ENCODE results near the gene TGFBR1.

The TGFBR1 gene

DNA sequence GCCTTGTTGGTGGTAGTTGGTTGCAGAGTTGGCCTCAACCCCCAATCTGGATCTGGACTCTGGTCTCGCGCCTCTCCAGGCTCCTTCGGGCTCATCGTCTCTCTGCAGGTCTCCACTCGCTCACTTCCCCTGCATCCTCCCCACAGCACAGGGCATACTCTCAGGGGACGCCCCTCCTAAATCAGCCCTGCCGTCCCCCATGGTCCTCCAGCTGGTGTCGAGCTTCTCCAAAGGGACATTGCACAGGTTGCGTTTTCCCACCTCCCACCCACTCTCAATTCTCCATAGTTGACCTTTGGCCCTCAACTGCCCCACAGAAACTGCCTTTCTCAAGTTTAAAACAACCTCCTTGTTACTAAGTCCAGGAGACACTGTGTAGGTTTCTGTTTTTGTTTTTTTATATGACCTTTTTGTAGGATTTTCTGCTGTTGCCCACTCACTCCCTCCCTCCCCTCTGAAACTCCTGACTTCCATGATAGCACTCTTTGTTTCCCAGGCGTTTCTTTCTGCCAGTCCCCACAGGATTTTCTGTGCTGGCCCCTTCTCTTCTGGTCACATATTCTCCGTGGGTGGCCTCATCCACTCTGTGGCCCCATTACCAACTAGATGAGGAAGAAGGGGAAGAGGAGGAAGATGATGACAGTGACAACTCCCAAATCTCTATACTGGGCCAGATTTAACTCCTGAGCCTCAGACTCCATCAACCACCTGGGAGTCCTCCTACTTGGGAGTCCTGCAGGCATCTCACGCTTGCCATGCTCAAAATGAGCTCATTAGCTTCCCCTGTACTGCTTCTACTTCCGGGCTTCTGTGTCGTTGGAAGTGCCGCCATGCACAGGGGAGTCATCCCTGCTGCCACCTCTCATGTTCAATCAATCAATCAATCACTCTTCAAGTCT is 66.6 kb downstream of the TGFBR1 start:
- no peak for DNase-seq (ENCODE audit: low read depth)

DNA sequence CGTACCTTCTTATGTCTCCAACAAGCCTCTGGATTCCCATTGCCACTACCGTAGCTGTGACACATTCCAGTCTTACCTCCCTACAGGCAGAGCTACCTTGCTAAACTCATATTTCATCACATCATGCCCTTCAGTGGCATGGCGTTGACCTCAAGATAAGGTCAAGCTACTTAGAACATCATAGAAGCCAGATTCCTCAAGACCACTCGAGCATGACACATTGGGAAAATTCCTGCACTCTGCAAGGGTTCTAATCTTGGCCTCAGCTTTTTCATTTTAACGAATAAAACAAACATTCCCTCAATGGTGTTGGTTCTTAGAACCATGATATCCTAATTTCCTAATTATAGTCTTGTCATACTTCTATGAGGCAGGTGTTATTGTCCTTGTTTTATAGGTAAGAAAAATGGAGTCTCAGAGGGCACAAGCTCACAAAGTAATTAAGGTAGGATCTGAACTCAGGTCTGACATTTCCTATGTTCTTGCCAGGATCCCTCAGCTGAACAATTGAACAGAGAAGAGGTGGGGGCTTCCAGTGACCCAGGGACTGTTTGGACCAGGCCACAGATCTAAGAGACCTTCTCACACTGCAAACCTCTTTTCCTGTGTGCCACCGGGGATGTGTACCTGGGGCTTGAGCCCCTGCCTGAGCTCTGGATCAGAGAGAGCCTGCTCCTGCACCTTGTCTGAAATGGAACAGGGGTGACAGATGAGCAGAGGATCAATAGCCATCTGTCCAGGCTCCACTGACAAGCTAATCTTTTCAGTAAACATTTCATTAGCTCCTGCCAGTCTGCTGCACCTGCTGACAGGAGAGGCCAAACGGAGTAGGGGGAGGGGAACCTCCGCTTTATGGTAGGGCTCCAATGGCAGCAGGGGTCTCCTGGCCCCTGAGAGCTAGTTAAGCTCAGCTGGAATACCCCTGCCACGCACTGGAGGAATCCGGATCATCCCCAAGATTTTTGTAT is 67.5 kb downstream of the TGFBR1 start:
- no peak for DNase-seq (ENCODE audit: low read depth)

DNA sequence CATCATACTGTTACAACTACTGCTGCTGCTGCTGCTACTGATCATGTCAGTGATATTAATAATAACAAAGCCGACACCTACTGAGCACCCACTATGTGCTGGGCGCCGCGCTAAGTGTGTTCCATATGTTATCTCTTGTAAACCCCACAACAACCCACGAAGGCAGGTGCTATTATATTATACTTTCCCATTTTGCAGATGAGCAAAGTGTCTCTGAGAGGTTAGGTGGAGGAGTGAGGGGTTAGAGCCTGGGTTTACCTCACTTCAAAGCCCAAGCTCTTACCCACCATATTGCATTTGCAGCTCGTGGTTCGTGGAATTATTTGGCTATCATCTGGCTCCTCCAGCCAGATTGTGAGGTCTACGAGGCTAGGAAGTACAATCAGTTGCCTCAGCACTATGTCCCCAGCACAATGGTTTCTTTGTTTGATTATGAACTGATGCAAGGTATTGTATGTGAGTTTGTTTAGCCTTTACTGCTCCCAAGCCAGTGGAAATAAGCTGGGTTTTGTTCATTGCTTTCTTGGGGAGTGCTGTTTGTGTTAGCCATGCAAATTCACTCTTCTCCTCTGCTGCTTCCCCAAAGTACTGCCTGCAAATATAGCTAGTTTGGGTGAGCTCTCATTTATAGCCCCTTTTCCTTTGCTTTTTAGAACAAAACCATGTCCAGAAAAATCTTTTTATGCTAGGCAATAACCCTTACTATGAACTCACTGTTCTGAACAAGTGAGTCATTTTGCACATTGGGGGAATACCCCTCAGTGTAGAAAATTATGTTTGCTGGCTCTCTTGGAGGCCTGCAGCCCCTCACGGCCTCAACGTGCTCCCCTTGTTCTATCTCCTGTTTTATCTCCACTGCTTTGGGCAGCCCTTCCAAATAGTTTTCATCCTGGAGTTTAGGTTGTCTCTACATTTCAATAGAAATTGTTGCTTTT is 68.9 kb downstream of the TGFBR1 start:
- DNase-seq (ENCODE audit: low read depth): no peak

DNA sequence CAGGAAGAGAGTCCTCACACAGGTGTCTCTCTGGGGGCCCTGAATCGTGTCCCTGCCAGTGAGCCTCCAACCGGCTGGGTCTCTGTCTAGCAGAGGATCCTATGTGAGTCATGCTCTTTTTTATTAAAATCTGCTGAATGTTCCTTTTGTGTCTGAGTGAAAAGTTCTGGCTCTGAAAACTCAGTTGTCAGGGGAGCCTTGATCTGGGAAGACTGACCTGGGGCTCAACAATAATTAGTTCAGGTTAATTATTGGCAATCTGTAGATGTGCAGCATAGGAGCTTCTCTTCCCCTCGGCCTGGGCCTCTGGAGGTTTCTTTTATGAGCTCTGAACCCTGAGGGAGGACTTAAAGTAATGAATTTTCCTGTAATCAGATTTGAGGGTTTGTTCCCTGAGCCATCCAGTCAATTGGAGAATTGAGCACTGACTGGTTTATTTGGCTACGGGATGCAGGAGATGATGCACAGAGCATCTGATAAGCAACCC is 71.7 kb downstream of the TGFBR1 start:
- no peak for DNase-seq (ENCODE audit: low read depth)

DNA sequence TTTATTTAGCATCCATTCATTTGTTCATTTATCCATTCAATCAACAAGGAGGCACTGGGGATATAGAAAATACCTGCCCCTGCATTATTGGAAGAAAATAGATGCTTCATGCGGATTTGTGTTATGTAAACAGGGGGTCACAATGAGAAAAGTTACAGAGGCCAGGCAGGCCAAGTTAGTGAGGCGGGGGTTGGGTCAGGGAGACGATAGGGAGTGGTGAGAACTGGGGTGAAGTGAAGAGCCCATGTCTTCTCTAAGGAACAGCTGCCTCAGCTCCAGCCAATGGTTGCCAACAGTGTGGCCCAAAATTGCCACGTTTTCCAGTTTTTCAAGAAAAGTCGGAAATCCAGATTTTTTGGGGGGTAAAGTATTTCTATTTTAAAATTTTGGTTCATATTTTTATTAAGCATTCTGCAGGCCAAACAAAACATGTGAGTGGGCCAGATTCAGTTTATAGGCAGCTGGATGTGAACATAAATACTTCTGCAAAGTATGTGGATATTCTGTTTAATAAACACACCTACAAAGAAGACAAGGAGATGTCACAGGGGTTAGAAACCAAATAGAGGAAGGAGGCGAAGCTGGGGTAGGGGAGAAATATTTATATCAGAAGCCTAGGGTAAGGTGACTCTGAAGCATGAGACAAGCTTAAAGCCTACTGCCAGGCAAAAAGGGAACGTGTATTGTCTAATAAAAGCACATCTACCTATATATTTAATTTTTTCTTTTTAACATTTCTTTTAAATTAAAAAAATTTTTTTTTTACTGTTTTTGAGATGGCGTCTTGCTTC is 72.9 kb downstream of the TGFBR1 start:
- DNase-seq (ENCODE audit: low read depth): no peak

DNA sequence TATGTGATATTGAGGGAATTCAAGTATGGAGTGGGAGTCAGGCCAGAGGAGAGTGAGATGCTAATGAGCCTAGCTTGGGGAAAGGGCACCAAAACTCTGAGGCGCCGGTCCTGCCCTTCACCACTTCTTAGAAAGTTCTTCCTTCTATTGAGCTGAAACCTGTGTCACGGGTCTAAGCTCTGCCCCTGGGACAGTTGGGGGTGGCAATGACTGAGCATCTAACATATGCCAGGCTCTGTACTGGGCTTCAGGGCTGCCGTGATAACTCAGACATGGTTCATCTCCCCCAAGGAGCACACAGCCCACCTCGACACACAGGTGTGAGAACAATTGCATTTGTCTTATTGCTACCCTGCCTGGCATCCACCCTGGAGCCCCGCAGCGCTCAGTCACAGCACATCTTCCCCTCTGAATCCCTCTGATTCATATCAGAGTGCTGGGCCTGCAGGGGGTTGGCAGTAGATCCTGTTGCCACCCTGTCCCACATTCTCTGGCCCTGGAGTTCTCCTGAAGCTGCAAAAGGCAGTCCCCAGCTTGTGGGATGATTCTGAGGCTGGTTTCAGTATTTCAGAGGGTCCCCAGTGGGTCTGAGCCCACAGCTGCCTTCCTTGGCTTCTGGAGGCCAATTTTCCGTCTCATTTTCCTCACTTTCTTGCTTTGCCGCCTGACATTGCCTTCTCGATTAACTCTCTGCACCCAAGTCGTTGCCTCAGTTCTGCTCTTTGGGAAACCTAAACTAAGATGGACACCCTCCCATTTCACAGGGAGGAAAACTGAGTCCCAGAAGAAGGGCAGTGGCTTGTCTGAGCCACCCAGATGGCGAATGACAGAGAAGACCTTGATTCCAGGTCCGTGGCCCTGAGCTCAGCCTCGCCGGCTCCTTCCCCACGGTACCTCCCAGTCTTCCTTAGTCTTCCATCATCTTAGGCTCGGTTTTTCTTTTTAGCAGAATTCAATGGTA is 74.3 kb downstream of the TGFBR1 start:
- DNase-seq (ENCODE audit: low read depth): no peak

DNA sequence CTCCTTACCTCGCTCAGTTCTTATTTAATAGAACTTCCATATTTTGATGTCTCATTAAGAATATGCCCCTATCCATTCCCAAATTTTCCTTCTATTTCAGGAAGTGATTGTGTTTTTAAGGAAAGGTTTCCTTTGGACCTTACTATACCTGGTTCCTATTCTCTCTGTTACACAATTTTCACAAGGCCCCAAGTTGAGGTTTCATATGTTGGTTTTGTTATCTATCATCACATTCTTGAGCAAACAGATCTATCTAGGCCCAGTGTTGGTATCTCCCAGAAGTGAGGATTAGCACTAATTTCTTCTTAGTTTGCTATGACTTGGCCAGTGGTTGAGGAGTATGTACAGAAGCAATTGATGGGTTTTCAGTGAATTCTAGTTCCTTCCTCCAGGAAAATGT is 75.3 kb downstream of the TGFBR1 start:
- no peak for DNase-seq (ENCODE audit: low read depth)

DNA sequence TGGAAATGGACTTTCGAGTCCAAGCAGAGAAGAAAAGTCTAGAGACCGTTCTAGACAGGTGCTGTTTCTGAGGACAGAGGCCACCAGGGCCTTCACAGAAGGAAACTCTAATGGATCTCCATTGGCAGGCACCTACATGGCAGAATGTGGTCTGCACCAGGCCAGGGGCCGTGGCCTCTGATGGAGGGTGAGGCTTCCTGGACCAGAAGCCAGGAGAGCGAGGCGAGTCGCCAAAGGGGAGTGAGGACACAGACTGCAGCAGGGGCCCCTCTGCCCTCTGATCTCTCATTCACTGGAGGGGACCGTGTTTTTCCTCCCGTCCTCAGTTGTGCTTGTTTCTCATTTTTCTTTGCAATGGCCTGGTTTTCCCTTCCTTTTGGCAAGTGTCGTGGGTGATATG is 75.7 kb downstream of the TGFBR1 start:
- DNase-seq (ENCODE audit: low read depth): no peak

DNA sequence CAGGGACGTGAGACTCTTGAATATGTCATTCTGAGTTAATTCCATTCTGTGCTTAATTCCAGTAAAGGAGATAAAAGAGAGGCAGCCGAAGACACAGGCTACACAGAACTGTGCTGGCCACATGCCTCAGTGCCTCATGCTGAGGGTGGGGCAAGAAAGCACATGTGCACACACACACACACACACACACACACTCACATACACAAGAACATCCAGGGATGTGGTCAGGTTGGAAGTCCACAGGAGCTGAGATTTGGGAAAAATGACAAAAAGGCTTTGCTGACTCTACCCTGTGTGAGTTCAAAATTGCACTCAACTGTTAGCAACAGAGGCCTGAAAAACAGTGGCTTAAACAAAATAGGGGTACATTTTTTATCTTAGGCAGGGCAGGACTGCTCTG is 76.3 kb downstream of the TGFBR1 start:
- no peak for DNase-seq (ENCODE audit: low read depth)

DNA sequence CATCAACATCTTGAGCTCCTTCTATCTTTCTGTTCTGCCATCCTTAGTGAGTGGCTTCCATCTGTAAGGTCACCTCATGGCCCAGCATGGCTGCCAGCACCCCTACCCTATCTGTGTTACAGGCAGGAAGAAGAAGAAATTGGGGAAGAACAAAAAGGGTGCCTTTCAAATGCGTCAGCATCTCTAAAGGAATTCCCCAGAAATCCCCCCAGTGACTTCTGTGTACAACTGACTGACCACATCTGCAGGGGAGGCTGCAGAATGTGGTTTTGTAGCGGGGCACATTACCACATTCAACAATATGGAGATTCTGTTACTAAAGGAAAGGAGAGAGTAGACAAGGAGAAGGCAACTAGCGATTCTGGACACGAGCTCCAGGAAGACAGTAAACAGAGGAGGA is 76.7 kb downstream of the TGFBR1 start:
- no peak for DNase-seq (ENCODE audit: low read depth)

DNA sequence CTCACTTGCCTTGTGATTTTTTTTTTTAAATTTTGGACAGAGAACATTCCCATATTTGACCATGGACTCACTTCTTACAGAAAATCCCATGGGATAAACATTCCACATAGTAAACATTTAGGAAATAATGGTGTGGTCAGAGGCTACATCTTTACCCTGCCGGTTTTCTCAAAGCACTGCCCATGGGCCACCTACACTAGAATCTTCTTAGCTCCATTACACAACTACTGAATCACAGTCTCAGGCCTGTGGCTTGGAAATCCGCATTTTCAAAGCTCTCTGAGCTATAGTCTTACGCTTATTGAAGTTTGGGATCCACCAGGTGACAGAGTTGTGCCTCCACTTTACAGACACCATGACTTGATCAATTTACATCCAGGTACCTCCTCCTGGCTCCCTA is 77.4 kb downstream of the TGFBR1 start:
- DNase-seq (ENCODE audit: low read depth): no peak

DNA sequence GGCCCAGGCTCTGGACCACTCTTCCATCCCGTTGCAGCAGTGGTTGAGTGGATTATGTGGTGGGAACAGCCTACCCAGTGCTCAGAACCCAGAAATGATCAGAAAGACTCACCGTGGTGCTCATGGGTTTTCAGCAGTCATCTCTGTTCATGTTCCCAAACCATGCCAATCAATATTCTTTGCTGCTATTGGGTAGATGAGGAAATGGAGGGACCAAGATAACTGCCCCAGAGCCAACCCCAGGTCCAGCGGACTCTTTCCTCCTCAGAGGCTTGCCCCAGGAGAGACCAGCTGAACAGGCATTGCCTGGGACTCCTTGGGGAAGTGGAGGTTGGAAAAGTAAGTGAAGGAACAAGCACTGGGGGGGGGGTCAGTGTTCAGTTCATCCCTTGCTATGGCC is 78.7 kb downstream of the TGFBR1 start:
- DNase-seq (ENCODE audit: low read depth): no peak

DNA sequence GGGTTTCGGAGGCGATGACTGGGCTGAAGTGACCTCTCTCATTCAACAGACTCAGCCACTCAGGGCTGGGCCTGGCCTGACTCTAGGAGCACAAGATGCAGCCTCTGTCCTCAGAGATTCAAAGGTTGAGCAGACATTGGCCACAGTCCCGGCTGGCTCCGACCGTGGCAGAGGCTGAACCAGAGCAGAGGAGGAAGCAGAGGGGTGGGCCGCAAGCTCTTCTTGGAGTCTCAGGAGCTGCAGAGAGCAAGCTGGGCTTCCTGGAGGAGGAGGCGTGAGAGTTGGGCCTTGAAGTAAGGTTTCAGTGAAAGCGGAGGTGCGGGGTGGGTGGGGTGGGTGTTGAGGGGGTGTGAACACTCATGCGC is 79.2 kb downstream of the TGFBR1 start:
- no peak for DNase-seq (ENCODE audit: low read depth)

DNA sequence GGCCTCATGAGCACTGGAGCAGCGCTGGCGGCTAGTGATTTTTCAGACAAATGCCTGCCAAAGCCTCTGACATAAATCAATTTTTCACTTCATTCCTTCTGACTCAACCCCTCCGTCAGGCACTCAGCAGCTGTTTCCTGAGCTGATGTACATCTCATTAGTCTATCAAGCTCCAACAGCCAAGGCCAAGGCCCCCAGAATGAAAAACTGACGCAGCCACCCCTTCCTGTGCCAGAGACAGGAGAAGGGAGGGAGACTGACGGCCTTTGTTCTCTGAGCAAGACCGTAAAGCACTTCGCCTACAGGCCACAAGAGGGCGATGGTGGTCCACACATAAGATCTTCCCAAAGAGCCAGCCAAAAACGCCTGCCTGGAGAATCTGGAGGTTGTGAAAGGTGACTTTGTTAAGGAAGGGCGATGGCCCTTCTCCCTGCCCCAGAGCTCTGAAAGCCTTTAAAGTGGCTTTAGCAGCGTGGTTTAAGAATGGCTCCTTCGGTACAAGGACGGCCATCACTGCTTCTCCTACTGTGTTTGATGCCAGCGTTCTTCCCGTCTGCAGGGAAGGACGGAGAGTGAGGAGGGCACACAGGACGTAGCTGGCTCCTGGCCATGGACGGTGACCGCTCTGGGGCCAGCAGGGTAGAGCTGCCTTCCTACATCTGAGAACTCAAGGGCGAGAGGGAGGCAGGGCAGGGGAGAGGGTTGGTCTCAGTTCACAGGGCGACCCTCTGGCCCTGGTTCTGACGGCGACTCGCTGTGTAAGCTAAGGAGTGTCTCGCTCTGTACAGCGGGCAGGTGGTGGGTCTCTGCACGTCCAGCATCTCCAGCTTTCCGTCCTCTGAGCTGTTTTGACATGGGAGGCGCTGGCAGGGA is 79.8 kb downstream of the TGFBR1 start:
- peak; percentile 56 for DNase-seq (ENCODE audit: low read depth)

DNA sequence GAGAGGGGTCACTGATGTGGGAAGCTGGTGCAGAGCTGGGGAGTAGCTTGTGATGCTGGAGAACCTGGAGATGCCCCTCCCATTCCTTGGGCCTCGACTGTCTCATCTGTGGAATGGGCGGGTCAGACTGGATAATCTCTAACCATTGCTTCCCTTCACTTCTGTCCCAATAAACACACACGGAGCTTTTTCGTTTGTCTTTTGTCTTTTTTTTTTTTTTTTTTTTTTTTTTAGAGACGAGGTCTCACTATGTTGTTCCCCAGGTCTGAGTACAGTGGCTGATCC is 80.4 kb downstream of the TGFBR1 start:
- DNase-seq (ENCODE audit: low read depth): no peak

DNA sequence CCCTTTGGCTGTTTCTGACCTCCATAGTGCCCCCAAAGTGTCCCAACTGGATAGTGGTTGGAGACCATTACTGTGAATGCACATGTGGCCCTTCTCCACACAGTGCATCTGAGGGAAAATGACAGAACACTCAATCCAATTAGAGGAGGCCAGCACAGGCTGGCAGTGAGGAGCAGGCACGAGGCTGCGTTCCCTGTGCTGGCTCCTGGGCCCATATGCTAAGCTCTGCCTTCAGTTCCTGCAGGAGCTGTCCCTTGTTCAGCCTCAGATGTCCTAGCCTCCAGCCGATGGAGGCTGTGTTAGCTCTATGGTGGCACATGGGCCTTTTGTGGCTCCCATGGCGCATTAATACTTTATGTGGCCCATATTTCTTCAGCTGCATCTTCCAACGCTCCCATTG is 81.0 kb downstream of the TGFBR1 start:
- no peak for DNase-seq (ENCODE audit: low read depth)

DNA sequence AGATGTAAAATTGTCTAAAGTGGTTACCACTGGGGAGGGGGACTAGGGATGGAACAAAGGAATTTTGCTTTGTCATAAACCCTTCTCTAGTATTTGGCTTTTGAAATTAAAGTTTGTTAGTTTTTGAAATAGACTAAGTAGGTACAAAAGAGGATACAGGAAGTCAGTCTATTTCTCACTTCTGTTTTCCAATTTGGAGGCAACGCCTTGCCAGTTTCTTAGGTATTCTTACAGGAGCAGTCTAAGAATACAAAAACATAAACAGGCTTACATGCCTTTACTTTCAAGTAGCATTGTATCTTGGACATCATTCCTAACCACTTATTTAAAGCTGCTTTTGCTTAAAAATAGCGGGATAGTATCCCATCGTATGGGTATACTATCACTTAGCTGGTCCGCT is 82.4 kb downstream of the TGFBR1 start:
- DNase-seq (ENCODE audit: low read depth): no peak

DNA sequence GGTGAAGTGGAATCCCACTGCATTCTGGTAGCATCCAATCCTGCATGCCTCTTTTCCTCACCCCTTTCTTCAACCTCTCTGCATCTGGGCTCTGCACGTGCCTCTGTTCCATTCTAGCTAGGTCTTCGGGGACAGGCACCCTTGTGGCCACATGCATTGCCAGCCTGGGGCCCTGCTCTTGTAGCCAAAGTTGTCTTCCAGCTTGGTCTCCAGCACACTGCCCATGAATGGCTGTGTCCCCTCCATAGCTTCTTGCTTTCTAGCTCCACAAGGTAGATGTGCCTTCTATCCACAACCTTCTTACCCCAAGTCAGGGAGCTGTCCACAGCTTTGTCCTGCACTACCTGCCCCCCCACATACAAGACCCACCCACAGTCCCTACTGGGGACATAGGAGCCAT is 84.3 kb downstream of the TGFBR1 start:
- DNase-seq (ENCODE audit: low read depth): no peak

All from stimulated activated CD8-positive, alpha-beta memory T cell treated with anti-CD3 and anti-CD28 coated beads, Interleukin-12 subunit alpha, Interleukin-12 subunit beta, amount 100 ng/mL, for 4 hours (primary cell).